Fibroblast of skin of back (primary cell): ENCODE results near the gene SLC6A9. TPM values are rescaled to one million over a fixed set of nuclear protein-coding genes. Genes with fewer than 3 reads are reported as not detected.
A peak's percentile ranks its signal among the peaks of the same experiment; 100 is the strongest.

Source experiments
- DNase-seq: peaks from one replicate; pipeline ENCODE4 v3.0.0-alpha.2; 2013
- polyA plus RNA-seq, 2 experiments: library from polyadenylated mRNA; unstranded; fragments of 120-200 nt; gene quantifications; one replicate each; pipeline ENCODE4 v1.2.1, GENCODE V29; 2013; ENCODE audit not compliant: insufficient read length in 2 of 2

SLC6A9 gene
- 35.4 TPM for polyA plus RNA-seq (2013, experiment 1 of 2; ENCODE audit: insufficient read length)
- polyA plus RNA-seq (2013, experiment 2 of 2; ENCODE audit: insufficient read length): 11.2 TPM

GRCh38 chr1:44031252-44032169 is at the start of gene SLC6A9:
Gene SLC6A9 (minus strand): TSS chr1:44031462. CDS start chr1:44024277, 7,185 bp downstream.
- DNase-seq: peak; percentile 89

- DNase-seq: no peak
These were observed 48.3 kb upstream of the SLC6A9 start for GRCh38 chr1:44079566-44079965.

GRCh38 chr1:44078104-44078503 is 46.8 kb upstream of the SLC6A9 start:
- no peak for DNase-seq

GRCh38 chr1:44077421-44077820 is 46.2 kb upstream of the SLC6A9 start:
- DNase-seq: no peak

- no peak for DNase-seq
These were observed 44.8 kb upstream of the SLC6A9 start for GRCh38 chr1:44076066-44076465.

DNA sequence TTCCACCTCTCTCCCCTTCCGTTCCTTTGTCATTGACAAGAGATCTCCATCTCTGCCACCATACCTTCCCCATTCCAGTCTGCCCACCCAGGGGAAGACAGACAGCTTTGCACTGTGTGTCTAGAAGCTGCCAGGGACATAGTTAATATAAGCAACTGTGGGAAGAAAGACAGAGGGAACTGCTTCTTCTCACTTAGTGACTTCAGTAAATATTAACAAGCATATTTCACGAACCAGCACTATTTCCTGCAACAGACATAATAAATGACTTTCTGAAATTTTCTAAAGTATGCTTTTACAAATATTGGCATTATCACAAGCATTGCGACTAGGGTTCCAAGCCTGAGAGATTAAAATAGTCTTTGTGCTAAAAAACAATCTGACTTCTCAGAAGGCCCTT is 43.2 kb upstream of the SLC6A9 start:
- no peak for DNase-seq

DNA sequence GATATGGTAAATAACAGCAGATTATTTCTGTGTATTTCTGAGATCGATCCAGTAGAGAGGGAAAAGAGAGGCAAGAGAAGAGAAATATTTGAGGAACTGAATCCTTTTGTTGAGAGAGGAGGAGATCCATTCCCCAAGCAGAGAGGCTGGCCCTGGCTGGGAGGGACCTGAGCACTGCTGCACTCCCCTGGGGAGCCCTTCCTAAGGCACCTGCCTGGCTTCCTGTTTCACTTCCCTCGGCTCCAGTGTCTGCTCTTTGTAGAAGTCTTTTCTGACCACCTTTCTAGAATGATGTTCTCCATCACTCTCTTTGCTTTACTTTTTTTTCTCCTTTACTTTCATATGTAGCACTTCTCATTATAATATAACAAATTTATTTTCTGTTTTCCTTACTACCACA is 42.3 kb upstream of the SLC6A9 start:
- DNase-seq: no peak

GRCh38 chr1:44072821-44073220 is 41.6 kb upstream of the SLC6A9 start:
- no peak for DNase-seq

- DNase-seq: peak; percentile 83
These were observed 40.9 kb upstream of the SLC6A9 start for GRCh38 chr1:44072204-44072603.

- no peak for DNase-seq
These were observed 40.2 kb upstream of the SLC6A9 start for GRCh38 chr1:44071461-44071860.

DNA sequence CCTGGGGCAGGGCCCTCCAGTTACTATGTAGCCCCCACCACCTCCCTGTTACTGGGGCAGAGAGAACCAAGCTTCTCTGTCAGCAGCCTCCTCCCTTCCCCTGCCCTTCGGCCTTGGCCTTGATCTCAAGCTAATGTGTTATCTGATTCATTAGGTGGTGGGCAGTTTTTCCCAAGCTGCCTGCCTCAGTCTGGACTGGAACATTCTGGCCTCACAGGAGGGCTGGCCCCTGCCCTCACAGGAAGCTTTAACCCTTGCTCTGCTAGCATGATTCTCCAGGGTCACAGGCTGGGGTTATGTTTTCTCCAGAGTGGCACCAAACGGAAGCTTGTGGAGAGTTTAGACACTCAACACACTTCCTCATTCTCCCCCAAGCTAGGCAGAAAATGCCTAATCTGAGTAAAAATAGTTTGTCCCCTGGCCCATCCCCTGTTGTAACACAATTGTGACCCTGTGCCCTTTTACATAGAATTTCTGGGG is 37.2 kb upstream of the SLC6A9 start:
- no peak for DNase-seq

- no peak for DNase-seq
These were observed 36.3 kb upstream of the SLC6A9 start for GRCh38 chr1:44067266-44068250.

- no peak for DNase-seq
These were observed 31.5 kb upstream of the SLC6A9 start for GRCh38 chr1:44062656-44063179.

DNA sequence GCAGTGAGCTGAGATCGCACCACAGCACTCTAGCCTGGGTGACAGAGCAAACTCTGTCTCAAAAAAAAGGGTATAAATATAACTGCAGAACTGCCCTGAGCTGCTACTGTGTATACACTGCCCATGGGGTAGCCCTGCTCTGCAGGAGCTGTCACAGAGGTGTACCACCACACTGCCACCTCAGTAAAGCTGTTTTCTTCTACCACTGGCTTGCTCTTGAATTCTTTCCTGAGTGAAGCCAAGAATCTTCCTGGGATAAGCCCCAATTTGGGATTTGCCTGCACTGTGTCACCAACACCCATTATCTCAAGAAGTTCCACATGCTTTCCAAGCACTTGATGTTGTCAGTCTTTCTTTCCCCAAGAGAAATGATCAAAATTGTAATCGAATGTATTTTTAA is 30.6 kb upstream of the SLC6A9 start:
- no peak for DNase-seq

GRCh38 chr1:44060830-44061267 is 29.6 kb upstream of the SLC6A9 start:
- no peak for DNase-seq

DNA sequence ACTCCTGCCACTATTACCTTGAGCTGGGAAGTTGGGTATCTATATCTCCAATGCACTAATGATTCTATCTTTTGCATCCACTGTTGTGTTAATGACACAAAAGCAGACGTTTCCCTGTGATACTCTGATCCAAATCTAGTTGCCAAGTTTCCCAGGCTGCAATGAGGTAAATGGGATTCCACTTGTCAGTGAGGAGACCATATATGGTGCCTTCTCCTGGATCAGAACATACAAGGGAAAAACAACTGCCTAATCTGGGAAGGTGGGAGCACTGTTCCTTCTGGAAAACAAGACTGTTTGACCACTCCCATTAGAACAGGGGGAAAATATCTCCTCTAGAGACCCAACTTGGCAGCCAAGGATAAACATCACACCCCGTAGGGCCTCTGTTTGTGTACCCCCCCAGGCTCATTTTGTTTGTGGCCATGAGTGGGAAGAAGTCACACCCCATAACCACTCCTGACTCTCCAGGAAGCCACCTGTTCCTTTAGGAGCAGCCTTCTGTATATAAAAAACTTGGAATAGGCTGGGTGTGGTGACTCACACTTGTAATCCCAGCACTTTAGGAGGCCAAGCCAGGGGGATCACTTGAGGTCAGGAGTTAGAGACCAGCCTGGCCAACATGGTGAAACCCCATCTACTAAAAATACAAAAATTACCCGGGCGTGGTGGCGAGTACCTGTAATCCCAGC is 28.5 kb upstream of the SLC6A9 start:
- DNase-seq: no peak

DNA sequence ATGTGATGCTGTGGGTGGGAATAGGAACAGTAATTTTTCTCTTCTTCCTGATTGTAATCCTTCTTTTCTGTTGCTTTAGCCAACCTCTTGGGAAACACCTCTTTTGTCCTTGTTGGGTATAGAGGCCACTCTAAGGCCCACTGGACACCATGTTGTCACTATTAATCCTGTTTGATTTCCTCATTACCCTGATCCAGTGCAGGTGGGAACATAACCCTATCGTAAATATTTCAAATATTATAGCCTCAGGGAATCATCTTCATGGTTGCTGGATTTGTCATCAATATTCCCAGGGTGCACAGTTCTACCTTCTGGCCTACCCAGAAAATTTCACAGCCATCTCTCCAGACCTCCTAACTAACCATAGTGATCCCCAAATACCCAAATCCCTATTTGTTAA is 27.9 kb upstream of the SLC6A9 start:
- no peak for DNase-seq

DNA sequence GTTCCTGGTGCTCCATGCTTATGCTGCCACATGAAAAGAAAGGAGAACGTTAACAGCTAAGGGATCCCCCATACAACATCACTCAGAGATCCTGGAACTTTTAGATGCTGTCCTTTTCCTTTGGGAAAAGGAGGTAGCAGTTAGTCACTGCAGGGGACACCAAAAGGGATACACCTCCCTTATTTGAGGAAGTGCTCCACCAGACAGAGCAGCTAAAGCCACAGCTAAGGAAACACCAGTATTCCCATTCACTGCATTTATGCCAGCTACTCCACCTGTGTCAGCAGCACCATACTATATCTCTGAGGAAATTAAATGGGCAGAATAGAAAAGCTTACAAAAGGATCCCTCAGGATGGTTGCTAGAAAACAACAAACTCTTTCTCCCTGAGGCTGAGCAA is 26.0 kb upstream of the SLC6A9 start:
- DNase-seq: no peak

DNA sequence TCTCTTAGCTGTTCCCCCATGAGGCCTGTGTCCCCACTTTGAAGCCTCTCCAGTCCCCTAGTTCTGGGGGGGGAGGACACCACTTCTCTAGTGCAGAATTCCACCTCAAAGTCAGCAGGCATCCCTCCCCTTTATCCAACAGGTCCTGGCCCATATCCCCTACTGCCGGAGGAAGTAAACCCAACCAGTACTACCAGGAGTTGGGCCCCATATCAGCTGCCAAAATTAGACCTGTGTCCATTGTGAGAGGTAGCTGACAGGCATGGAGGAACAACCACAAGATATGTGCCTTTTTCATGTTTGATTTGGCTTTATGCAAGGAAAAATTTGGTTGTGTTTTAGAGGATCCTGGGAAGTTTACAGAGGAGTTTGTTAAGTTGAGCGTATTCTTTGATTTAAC is 22.1 kb upstream of the SLC6A9 start:
- DNase-seq: no peak

- DNase-seq: no peak
These were observed 19.0 kb upstream of the SLC6A9 start for GRCh38 chr1:44050261-44050660.

- peak; percentile 92 for DNase-seq
These were observed 18.6 kb upstream of the SLC6A9 start for GRCh38 chr1:44049839-44050238.
